ENCODE results near the gene PGGHG.

The PGGHG gene

DNA sequence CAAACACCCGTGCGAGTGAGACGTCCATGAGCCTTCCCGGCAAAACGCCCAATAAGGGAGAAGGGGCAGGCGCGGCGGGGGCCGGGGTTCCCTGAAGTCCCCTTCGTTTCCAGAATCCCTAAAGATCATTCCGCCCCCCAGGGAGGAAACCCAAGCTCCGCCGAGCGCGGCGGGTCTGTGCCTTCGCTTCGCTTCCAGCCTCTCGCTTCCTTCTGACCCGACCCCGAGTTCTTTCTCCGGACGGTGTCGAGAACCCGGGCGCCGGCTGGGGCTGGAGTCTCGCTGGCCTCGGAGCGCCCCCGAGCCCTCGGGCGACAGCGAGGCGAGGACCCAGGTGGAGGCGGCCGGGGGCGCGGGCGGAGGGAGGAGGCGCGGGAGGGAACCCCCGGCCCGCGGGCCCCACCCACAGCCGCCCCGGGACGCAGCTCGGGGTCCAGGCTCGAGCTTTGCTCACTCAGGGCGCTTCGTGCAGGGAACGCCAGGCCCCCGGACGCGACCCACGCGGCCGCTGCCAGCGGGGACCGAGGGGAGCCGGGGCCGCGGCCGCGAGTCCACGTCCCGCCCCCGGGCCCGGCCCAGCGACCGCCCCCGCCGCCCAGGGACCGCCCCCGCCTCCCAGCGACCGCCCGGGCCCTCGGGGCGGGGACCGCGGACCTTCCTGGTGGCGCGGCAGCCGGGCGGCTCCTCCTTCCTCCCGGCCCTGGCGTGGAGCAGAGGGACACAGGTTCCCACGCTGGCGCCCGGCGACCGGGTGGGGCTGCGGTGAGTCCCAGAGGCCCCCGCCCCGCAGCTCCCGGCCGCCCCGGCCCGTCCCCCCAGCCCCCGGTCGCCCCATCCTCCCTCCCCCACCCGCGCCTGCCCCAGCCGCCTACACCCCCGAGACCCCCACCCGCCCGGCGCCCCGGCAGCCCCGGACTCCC lies at the start of gene PGGHG:
TSS of gene PGGHG (plus strand) at position 649 of the 920 bp plus-strand sequence. CDS start 691 bp downstream, outside the sequence.
- peak; percentile 60 for DNase-seq

DNA sequence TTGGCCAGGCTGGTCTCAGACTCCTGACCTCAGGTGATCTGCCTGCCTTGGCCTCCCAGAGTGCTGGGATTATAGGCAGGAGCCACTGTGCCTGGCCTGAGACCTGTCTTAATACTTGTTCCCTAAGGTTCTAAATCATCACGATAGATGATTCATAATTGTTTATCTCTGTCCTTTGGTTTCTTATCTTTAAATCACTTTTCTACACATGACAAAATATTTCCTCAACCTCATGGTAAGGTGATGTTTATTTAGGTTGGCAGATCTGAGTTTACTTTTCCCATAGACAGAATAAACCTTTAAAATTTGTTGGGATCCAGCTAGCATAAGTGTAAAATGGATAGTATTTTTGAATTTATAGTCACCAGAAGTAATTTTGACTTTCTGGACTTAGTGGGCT lies 48.6 kb upstream of the PGGHG start:
- no peak for DNase-seq

DNA sequence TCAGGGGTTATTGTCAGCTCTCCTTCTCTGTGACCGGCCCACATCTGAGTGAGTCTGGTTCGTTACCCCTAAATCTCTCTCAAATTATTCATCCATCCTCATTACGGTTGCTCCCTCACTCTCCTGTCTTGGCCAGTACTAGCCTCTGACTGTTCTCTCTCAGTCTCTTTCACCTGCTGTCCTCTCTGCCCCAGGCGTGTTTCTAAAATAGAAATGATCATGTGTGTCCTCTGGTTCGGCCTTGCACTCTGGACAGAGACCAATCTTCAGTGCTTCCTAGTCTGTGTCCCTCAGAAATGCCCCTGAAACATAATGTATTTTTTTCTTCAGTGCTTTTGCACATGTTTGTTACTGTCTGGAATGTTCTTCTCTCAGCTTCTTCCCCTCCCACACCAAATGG lies 47.3 kb upstream of the PGGHG start:
- no peak for DNase-seq

DNA sequence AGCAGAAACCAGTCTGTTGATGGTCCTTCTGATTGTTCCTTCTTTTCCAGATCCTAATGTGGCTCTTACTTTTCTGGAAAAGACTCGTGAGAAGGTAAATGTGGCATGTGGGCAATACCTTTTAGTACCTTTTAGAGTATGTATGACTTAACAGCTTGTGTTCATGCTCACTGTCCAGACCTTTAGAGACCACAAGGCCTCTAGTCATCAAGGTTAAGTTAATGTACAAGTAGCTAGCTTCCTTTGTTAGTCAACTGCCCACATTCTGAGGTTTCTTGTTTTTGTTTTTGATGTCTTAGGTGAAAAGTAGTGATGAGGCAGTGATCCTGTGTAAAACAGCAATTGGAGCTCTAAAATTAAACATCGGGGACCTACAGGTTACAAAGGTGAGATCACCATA lies 44.5 kb upstream of the PGGHG start:
- DNase-seq: no peak

DNA sequence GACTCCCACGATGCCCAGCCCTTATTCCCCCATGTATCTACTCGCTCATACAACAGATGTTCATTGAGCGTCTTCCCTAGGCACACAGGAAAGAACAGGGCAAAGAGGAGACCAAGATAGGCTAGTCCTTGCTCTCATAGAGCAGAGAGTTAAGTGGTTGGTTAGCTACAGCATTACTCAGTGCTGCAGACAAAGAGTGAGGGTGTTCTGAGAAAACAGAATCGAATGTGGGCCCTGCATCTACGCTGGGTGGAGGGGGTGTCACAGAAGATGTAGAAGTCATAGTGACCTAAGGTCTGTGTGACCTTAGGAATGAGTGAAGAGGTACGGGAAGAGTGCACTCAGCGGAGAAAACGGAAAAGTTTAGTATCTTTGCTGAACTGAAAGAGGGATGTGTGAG lies 39.9 kb upstream of the PGGHG start:
- DNase-seq: no peak

DNA sequence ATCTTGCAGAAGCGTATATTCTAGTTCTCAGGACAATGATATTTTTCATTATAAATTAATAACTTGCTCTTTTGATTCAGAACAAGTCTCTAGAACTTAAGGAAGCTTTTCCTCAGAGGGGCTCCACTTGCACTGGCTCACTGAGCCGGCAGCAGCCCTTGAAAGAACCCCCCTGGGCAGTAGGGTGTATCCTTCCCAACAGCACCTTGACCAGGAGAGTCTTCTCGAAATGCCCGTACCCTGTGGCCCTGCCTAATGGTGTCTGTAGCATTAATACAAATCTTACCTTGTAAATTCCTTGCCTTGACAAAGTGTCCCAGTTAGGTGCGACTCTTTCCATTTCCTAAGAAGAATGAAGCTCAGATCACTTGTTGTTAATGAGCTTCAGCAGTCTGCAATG lies 38.7 kb upstream of the PGGHG start:
- no peak for DNase-seq

DNA sequence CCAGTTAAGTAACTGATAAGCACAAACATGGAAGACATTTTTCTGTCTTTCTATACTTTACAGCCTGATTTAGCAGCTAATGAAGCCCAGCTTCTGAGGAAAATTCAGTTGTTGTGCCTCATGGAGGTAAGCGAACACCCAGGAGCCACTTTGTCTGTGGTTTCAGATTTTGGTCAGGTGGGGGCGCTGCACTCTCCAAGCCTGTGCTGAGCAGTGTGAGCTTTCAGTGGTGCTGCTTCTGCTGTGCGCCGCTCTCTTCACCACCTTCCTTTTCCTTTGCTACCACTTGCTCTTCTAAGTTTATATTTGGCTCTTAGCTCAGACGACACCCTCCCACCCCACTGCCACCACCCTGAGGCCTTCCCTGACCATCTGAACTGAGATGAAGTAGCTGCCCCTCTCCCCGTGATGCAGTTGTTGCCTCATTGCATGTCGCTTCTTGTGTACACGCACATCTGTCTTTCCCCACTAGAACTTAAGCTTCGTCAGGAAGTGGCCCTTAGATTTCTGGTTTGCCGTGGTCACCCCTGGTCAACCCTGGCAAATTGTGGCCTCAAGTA lies 38.1 kb upstream of the PGGHG start:
- peak; percentile 86 for DNase-seq

DNA sequence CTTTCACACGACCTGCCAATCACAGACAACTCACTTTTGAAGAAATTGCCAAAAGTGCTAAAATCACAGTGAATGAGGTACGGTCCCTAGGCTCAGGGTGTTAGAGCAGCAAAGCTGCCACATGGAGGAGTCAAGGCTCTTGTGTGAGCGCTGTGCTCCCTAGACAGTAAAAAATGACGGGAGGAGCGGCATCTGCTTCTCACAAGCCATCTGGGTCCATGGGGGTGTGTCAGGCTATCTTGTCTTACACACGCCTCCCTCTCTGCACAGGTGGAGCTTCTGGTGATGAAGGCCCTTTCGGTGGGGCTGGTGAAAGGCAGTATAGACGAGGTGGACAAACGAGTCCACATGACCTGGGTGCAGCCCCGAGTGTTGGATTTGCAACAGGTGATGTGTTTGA lies 37.4 kb upstream of the PGGHG start:
- peak; percentile 10 for DNase-seq

DNA sequence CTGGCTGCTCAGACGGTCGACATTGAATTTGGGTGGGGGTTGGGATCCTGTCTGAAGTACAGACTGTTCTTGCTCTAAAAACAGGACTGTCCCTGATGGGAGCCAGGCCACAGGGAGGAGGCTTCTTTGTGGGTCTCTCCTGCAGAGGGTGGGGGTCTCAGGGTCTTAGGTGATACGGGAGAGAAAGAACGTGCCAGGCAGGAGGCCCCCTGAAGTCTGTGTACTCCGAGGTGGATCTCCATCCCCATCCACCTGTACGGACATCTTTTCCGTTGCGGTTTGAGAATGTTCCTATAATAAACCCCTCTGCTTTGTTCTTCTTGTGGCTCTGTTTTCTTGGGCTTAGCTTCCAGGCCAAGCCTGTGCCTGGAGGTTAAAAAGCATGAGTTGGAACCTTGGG lies 36.3 kb upstream of the PGGHG start:
- no peak for DNase-seq

DNA sequence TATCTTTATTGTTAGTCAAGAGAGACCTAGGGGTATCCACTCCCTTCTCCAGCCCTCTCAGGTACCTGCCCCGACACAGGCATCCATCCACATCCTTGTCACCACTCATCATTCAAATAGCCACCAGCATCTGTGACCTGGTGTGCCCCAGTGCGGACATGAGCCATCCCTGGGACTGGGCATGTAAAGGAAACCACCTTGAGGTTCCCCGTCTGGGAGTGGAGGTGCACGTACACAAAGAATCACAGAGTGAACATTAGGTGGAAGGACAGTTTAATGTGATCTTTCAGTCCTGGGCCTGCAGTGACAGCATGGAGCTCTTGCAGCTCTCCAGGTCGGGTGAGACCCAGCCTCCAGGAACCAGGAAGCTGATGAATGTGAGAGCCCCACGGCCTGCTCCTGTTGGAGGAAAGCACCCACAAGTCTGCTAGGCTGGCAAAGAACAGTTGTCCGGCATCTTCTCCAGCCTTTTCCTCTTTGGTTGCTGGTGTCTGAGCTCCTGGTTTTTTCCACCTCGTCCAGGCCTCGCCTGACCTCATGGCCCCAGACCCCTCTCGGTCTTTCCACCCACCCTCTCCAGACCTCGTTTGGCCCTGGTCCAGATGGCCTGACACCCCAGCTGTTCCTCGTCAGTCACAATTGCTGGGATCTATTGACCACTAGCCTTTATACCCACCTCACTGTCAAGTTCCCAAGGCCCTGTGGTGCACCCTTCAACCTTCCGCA lies 35.6 kb upstream of the PGGHG start:
- no peak for DNase-seq

DNA sequence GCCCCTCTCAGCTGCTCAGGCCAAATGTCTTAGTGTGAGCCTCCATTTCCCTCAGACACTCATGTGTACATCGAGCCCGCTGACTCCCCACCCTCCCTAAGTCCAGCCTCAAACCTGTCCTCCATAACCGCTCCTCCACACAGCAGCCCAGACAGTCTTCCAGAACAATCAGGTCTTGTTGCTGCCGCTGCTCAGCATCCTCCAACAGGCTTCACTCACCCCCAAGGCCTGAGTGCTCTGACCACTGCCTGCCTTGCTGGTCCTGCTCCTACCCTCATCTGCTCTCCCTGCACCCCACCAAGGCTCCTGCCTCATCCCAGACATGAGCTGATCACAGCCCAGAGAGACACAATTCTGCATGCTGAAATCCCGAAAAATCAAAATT lies 35.0 kb upstream of the PGGHG start:
- no peak for DNase-seq

DNA sequence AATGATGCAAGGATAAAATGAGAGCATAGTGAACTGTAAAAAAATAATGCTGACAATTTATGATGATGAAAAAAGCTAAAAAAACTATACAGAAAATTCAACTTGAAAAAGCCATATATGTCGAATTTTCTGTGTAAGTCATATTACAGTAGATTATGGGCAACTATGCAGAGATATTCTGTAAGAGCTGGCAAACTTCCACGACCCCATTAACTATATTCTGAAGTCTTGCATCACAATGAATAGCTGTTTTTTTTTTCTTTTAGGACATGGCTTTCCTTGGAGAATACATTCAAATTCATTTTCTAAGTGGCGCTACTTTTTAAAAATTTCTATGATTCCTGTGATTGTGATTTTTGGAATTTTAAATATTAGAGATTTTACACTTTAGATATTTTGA lies 33.8 kb upstream of the PGGHG start:
- no peak for DNase-seq

DNA sequence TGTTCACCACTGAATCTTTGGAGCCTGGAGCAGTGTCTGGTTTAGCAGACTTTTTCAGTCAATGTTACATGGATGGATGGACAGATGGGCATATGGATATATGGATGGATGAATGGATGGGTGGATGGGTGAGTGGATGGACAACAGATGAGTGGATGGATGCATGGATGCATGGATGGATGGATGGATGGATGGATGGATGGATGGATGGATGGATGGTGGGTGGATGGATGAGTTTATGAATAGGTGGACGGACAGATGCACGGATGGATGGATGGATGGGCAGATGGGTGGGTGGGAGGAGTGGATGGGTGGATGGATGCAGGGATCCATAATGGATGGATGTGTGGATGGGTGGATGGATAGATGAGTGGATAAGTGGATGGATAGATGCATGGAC lies 33.1 kb upstream of the PGGHG start:
- no peak for DNase-seq

DNA sequence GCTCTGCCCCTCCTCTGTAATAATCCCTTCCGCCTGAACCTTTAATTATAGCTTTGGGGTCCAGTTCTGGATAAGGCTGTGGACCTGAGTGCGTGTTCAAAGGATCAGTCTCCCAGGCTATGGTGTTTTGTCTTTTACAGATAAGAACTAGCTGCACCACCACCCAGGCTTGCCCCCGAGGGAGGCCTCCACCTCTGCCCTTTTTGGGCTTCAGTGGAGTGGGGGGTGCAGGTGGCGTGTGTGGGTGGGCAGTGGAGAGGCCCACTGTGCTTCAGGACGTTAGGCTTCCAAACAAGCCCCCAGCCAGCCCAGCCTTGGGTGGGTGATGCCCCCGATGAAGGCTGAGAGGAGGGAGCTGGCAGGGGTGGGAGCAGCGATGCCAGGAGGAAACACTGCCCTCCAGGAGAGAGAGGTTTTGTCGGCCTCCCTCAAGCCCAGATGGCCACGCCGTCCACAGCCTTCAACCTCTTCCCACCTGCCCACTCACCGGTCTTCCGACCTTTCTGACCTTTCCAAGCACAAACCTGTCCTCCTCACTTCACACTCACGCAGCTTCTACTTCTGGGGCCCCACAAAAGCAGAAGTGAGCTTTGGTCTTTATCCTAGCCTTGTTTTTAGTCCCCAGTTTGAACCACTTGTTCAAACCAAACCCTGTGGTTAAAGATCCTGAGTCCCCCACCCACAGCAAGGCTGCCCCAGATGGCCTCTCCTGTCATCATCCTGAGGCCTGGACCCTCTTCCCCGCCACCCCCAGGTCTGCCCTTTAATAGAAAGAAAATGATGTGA lies 31.8 kb upstream of the PGGHG start:
- no peak for DNase-seq

DNA sequence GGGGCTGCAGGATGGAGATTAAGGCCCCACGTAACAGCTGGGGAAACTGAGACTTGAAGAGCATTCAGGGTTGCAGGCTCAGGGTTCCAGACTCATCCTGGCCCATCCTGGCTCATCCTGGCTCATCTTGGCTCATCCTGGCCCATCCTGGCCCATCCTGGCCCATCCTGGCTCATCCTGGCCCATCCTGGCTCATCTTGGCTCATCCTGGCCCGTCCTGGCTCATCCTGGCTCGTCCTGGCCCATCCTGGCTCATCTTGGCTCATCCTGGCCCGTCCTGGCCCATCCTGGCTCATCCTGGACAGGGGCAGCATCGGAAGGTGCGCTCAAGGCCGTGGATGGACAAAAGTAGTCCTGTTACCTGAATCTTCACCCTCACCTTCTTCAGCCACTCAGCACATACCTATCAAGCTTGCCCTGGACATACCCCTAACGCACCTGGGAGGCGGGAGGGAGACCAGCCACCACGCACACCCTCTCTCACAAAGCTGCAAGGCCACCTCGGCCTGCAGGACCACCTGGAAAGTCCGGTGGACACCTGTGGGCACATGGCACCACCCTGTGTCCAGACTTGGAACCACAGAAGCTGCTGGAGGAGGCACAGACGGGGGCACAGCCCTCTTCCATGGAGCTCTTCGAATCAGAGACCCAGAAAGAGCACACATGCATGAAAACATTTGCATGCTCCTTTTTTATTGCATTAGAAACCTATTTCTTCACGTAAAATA lies 31.0 kb upstream of the PGGHG start:
- no peak for DNase-seq

DNA sequence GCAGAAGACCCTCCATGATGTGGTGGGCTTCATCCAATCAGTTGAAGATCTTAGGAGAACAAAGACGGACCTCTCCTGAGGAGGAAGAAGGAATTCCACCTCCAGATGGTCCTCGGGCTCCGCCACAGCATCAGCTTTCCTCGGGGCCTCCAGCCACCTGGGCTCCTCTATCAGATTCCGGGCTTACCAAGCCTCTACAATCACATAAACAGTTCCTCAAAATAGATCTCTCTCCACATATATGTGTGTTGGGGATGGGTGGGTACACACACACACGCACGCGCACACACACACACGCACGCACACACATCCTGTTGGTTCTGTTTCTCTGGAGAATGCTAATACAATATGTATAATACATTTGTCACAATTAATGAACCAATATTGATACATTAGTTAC lies 29.5 kb upstream of the PGGHG start:
- DNase-seq: no peak

DNA sequence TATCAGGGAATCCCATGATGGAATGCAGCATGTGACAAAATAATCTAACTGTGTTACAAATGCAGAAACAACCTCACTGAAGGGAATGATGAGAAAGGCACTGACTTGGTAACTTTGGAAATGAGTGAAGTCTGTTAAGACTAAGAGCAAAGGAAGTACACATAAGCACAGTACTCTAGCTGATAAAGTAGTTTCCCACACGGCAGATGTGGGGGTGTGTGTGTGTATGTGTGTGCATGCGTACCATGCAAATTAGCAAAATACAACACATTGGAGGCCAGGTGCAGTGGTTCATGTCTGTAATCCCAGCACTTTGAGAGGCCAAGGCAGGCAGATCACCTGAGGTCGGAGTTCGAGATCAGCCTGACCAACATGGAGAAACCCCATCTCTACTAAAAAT lies 27.3 kb upstream of the PGGHG start:
- no peak for DNase-seq

DNA sequence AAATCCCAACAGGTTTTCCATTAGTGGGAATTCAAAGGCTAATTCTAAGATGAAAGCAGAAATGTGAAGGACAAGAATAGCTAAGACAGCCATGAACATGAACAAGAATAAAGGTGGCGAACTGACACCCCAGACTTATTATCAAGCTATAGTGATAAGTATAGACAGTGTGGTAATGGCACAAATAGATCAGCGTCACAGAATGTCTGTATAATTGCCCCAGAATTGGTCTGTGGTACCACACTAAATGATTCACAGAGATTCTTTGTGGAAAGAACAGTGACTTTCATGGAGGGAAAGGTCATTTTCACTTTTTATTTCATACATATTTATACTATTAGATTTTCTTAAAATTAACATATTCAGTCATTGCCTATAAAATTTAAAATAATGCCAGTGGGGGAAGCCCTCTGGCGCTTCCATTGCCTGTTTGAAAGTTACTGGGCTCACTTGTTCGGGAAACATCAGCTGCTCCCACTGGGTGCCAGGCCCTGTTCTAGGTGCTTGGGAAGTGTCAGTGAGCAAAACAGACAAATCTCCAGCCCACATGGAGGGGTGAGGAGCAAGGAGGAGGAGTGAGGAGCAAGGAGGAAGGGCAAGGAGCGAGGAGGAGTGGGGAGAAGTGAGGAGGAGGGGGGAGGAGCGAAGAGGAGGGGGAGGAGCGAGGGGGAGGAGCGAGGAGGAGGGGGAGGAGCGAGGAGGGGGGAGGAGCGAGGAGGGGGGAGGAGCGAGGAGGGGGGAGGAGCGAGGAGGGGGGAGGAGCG lies 22.1 kb upstream of the PGGHG start:
- DNase-seq: peak; percentile 51

DNA sequence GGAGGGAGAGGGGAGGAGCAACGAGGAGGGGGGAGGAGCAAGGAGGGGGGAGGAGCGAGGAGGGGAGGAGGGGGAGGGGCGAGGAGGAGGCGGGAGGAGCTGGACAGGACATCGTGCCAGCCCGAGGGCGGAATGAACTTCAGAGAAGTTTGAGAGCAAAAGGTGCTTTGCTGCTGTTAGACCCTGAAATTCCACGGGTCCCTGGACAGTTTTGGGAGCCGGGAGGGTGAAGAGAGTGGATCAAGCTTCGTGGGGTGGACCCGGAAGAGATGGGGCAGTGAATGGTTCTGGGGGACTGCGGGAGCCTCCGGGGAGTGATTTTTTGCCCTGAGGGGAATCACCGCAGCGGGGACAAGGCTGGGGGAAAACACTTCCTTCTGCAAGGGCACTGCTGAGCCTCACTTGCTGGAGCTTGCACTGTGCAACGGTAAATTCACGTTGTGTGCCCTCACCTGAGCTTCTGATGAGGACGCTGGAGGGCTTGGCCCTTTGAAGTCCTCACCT lies 21.4 kb upstream of the PGGHG start:
- DNase-seq: peak; percentile 64

DNA sequence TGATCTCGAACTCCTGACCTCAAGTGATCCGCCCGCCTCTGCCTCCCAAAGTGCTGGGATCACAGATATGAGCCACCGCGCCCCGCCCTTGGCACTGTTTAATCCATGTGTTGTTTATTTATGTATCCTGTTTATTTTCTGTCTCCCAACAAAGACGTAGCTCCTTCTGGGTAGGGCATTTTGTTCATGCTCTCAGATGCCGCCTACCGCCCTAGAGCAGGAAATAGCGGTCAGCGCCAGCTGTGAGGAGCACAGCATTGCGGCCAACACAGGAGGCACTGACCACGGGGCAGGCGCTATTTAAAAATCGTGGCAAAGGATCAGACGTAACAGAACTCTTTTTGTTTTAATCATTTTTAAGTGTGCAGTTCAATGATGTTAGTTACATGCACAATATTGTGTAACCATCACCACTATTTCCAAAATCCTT lies 20.2 kb upstream of the PGGHG start:
- peak; percentile 71 for DNase-seq

DNA sequence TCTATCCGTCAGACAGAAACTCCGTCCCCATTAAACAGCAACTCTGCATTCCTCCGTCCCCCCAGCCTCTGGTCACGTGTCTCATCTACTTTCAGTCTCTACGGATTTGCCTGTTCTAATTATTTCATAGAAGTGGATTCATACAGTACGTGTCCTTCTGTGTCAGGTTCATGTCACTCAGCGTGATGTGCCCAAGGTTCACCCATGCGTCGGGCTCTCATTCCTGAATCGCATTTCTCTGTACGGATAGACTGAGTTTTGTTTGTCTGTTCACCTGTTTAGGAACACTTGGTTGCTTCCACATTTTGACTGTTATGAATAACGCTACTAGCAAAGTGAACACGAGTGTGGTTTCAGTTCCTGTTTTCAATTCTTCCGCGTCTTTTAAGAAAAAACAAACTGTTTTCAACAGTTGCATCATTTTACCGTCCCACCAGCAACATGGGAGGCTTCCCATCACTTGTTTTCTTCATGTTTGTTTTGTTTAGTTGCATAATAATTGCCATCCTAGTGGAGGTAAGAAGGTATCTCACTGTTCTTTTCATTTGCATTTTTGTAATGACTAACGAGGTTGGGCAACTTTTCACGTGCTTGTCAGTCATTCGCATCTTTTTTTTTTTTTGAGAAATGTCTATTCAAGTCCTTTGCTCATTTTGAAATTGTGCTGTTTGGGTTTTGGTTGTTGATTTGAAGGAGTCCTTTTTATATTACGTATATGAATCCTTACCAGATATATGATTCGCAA lies 19.6 kb upstream of the PGGHG start:
- peak; percentile 81 for DNase-seq
